Fibroblast of mammary gland (primary cell): Measurements from ENCODE around the gene FARS2.

Experiments used
- DNase-seq: peaks from one replicate; pipeline ENCODE4 v3.0.0-alpha.2; 2010; ENCODE audit warnings: low read depth
- H3K4me3 ChIP-seq: 2 replicates; pipeline ENCODE4 v1.5.1; 2011; ENCODE audit warnings: low read depth, mild to moderate bottlenecking, low read length, moderate library complexity; ENCODE audit not compliant: control insufficient read depth
- TF ChIP-seq, protein P1 (sequence below): conservative IDR thresholded peaks from 2 replicates; pipeline ENCODE4 v1.5.1; 2011; ENCODE audit warnings: low read depth, low read length, inconsistent platforms; ENCODE audit not compliant: control insufficient read depth, insufficient read depth

FARS2 gene

GRCh38 chr6:5247201-5247600 lies 14.1 kb upstream of the FARS2 start:
- H3K4me3 ChIP-seq: no peak overlapping the region
- no peak for DNase-seq
- TF ChIP-seq, protein P1, sequence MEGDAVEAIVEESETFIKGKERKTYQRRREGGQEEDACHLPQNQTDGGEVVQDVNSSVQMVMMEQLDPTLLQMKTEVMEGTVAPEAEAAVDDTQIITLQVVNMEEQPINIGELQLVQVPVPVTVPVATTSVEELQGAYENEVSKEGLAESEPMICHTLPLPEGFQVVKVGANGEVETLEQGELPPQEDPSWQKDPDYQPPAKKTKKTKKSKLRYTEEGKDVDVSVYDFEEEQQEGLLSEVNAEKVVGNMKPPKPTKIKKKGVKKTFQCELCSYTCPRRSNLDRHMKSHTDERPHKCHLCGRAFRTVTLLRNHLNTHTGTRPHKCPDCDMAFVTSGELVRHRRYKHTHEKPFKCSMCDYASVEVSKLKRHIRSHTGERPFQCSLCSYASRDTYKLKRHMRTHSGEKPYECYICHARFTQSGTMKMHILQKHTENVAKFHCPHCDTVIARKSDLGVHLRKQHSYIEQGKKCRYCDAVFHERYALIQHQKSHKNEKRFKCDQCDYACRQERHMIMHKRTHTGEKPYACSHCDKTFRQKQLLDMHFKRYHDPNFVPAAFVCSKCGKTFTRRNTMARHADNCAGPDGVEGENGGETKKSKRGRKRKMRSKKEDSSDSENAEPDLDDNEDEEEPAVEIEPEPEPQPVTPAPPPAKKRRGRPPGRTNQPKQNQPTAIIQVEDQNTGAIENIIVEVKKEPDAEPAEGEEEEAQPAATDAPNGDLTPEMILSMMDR: no peak

DNA sequence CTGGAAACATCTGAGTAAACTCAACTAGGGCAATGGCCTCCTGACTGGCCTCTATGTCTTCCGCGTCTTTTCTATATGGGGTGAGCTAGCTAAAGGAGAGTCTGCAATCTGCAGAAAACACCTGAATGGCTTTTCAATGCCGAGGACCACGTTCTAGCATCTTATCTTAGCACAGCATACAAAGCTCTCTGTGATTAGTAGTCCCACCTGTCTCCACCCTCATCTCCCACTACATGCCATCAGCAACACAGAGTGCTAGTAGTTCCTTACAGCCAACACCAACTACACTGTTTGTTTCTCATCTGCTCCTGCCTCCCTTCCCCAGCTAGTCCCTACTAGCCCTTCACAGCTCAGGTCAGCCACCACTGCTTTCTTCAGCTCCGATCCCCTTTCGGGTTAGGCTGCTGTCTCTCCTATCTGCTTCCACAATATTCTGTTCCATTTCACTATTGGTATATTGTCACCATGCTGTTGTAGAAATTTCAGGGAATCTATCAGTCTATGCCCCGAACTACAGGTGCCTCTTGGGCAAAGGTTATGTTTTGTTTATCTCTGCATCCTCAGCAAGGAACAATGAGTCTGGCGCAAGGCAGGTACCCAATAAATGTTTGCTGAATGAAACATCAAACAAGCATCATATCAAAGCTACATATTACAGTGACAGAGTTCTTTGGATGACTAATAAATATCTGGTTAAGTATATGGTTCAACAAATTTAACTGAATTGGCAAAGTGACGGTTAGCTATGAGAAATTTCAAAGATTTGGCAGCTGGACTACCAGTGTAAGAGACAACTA lies 12.8 kb upstream of the FARS2 start:
- DNase-seq: no peak
- no peak overlapping the region for H3K4me3 ChIP-seq
- TF ChIP-seq, protein P1: no peak

GRCh38 chr6:5249451-5250122 lies 11.7 kb upstream of the FARS2 start:
- no peak overlapping the region for H3K4me3 ChIP-seq
- TF ChIP-seq, protein P1: no peak
- peak; percentile 44 for DNase-seq

GRCh38 chr6:5250451-5250850 lies 10.9 kb upstream of the FARS2 start:
- DNase-seq: no peak
- TF ChIP-seq, protein P1: no peak
- no peak overlapping the region for H3K4me3 ChIP-seq

GRCh38 chr6:5250911-5251310 lies 10.4 kb upstream of the FARS2 start:
- H3K4me3 ChIP-seq: no peak overlapping the region
- no peak for DNase-seq
- TF ChIP-seq, protein P1: no peak

DNA sequence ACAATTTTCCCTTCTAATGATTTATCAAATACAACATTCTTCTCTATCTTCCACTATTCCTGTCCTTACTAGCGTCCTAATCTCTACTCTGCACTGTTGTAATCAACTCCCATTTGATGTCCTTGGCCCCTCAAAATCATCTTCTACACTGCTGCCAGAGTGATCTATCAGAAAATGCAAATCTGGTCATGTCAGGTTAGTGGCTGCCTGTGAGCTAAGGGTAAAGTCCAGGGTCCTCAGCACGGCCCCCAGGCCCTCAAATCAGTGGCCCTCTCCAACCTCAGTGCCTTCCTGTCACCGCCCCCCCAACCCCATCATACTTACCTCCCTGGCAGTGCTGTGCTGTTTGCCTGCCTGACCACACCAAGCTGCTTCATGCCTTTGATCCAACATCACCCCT lies 4.4 kb upstream of the FARS2 start:
- no peak overlapping the region for H3K4me3 ChIP-seq
- no peak for DNase-seq
- TF ChIP-seq, protein P1: no peak
